AG04449 (cell line): ENCODE data around the gene EMP3.

ENCODE experiments used
- CTCF ChIA-PET: fragments of 350-600 bp; formaldehyde crosslinking; extraction: SDS; loops from one replicate; lab custom pipeline; 2021; ENCODE audit warnings: antibody characterized with exemption; lab: Yijun Ruan, JAX
- POLR2A ChIA-PET: fragments of 400-600, 350-600 bp; formaldehyde crosslinking; extraction: SDS; loops from one replicate; lab custom pipeline; 2020; ENCODE audit warnings: antibody characterized with exemption, inconsistent platforms; lab: Yijun Ruan, JAX
- DNase-seq: peaks from one replicate; pipeline ENCODE4 v3.0.0-alpha.2; 2010; ENCODE audit warnings: low read depth, low spot score
- H3K4me3 ChIP-seq: 2 replicates; pipeline ENCODE4 v1.5.1; 2011; ENCODE audit warnings: low read depth, mild to moderate bottlenecking, control low read depth, low read length
- TF ChIP-seq, protein P1 (sequence below): IDR thresholded peaks from one replicate; pipeline ENCODE4 v1.5.1; 2011; ENCODE audit warnings: mild to moderate bottlenecking, moderate library complexity, low read length, control low read depth, inconsistent platforms; ENCODE audit not compliant: insufficient read depth; ENCODE audit errors: missing control alignments

The EMP3 gene

DNA sequence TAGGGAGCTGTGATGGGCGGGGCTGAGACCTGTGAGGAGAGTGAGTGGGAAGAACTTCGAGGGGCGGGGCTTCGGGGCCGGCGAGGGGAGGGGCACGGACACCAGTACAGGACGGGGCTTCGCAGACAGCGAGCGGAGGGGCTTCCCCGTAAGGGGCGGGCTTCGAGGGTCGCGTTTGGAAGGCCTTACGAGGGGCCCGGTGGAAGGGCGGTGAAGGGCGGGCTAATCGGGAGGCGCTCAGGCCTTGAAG is 4.1 kb upstream of the EMP3 start:
- ChIA-PET POLR2A (interaction anchor here (1.7 kb wide), 1 partner anchor 12 kb away, joined by 15 read pairs; no protein-coding TSS in a partner anchor), CTCF (interaction anchor here (0.6 to 9.6 kb wide), 14 partner anchors 10 to 268 kb away, joined by 3 to 213 read pairs (median 4); partner anchors contain the start of gene KDELR1)
- no peak for DNase-seq
- peak overlapping the region; percentile 67 for H3K4me3 ChIP-seq
- TF ChIP-seq, protein P1, sequence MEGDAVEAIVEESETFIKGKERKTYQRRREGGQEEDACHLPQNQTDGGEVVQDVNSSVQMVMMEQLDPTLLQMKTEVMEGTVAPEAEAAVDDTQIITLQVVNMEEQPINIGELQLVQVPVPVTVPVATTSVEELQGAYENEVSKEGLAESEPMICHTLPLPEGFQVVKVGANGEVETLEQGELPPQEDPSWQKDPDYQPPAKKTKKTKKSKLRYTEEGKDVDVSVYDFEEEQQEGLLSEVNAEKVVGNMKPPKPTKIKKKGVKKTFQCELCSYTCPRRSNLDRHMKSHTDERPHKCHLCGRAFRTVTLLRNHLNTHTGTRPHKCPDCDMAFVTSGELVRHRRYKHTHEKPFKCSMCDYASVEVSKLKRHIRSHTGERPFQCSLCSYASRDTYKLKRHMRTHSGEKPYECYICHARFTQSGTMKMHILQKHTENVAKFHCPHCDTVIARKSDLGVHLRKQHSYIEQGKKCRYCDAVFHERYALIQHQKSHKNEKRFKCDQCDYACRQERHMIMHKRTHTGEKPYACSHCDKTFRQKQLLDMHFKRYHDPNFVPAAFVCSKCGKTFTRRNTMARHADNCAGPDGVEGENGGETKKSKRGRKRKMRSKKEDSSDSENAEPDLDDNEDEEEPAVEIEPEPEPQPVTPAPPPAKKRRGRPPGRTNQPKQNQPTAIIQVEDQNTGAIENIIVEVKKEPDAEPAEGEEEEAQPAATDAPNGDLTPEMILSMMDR: no peak

DNA sequence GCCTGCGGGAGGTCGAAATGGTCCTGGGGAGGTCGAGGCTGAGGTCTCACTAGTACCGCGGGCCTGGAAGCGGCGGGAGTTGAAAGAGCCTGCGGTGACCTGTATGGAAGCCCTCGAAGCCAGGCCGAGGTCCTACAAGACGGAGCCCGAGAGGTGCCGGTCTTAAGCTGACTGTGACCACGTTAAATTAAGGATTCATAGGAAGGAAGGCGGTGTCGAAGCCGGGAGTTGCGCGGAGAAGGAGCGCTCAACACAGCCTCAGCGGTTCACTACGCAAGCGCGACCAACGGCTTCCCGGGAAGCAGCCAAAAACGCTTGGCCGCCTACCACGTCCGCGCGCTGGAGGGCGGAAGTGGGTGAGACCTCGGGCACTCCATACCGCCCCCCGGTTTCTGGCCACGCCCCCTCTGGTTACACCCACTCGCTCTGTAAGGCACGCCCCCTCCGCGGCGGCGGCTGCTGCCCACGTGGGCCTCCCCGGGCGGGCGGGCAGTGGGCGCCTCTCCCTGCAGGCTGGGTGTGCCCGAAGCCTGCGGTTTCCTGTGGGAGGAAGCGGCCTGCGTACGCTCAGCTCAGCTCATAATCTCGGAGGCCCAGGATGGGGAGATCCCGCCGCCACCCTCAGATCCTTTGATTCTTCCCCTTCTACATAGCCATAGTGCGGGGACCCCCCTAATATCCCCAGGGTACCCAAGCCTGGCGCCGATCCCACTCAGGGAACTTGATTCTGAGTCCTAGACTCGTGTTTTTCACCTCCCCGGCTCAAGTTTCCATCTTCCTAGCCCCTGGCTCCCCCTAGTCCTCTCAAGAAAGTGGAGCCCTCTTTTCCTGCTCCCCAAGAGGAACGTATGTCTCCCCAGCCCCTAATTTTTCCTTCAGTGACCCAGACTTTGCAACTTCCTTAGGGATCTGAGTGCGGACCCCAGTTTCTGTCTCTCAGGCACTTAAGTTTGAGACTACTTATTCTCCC is 3.4 kb upstream of the EMP3 start:
- CTCF ChIA-PET: interaction anchor here (0.6 to 9.6 kb wide), 16 partner anchors 11 to 267 kb away, joined by 3 to 213 read pairs (median 4); partner anchors contain the start of gene KDELR1

DNA sequence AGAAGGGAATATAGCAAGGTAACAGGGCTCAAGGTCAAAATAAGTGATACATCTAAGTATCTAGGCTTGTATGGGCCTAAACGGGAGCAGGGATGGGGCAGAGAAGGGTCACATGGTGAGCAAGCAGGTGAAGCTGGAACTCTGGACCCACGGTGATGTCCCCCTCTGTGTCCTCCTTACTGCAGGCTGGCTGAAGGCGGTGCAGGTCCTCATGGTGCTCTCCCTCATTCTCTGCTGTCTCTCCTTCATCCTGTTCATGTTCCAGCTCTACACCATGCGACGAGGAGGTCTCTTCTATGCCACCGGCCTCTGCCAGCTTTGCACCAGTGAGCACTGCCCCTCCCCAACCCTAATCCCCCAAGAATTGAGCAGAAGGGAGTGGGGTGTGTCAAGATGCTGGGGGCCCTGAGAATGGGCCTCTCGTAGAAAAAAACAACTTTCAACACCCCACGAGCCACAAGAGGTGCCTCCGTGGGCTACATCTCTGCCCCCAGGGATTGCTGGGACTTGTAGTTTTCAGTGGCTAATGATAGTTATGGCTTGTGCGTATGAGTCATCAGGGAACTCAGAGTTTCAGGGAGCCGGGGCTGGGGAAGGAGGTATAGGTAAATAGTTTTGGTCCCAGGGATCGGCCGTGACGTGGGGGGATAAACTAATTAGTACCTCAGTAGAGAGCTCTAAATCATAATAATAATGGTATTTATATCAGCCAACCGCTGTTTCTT is 4.0 kb downstream of the EMP3 start:
- DNase-seq: no peak
- TF ChIP-seq, protein P1: no peak
- no peak overlapping the region; the same call in 1 of the 2 replicates for H3K4me3 ChIP-seq
- CTCF ChIA-PET: interaction anchor here (0.6 to 12.0 kb wide), 8 partner anchors 8 to 280 kb away, joined by 3 to 213 read pairs (median 4); partner anchors contain the start of genes EMP3 and KDELR1
- POLR2A ChIA-PET: interaction anchor here (1.6 kb wide), 1 partner anchor 34 kb away, joined by 4 read pairs; the partner anchor contains the start of genes SYNGR4 and TMEM143

More for the DNA sequence above, 3.4 kb upstream of the EMP3 start:
- peak; percentile 86 for DNase-seq
- H3K4me3 ChIP-seq: peak overlapping the region; percentile 67
- TF ChIP-seq, protein P1: no peak
- POLR2A ChIA-PET: interaction anchor here (0.6 to 1.7 kb wide), 3 partner anchors 8 to 297 kb away, joined by 3 to 15 read pairs (median 4); partner anchors contain the start of genes RPL18 and SPHK2

DNA sequence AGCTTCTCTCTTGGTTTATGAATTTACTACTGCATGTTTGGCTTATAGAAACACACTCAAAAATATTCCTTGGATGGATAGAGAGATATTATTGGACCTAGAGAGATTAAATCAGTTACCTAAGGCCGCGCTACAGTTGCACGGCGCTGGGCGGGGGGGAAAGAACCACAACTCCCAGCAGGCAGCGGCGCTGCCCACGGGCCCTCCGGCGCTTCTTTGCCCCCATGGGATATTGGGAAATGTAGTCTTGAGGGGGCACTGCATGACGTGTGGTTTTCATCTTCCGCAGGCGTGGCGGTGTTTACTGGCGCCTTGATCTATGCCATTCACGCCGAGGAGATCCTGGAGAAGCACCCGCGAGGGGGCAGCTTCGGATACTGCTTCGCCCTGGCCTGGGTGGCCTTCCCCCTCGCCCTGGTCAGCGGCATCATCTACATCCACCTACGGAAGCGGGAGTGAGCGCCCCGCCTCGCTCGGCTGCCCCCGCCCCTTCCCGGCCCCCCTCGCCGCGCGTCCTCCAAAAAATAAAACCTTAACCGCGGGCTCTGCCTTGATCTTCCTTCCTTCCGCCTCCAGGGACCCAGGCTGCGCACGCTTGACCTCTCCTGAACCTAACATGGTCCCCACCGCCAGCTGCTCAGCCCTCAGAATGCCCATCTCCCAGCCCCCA is 4.8 kb downstream of the EMP3 start:
- CTCF ChIA-PET: interaction anchor here (0.6 to 12.0 kb wide), 7 partner anchors 9 to 190 kb away, joined by 3 to 213 read pairs (median 4); partner anchors contain the start of genes EMP3 and KDELR1
- TF ChIP-seq, protein P1: no peak
- DNase-seq: no peak
- POLR2A ChIA-PET: no interaction called here
- no peak overlapping the region for H3K4me3 ChIP-seq

DNA sequence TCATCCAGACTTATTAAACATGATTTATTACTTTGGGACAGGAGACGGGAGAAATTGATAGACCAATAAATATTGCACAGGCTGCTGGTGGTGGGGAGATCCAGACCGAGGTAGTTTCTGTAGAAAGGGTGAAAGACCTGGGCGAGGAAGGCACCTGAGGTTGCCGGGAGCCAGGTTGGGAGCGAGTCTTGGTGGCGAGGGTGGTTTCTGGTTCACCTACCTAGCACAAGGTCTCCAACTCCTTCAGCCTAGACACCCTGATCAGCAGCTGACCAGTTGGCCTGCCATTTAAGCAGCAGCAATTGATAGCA is 7.0 kb downstream of the EMP3 start:
- TF ChIP-seq, protein P1: no peak
- no peak overlapping the region; the same call in 1 of the 2 replicates for H3K4me3 ChIP-seq
- DNase-seq: no peak
- CTCF ChIA-PET: interaction anchor here (0.8 to 12.0 kb wide), 8 partner anchors 11 to 252 kb away, joined by 3 to 213 read pairs (median 15); partner anchors contain the start of genes EMP3, KDELR1 and ZNF114
- POLR2A ChIA-PET: interaction anchor here (0.7 to 2.4 kb wide), 5 partner anchors 11 to 287 kb away, joined by 3 to 15 read pairs (median 8); partner anchors contain the start of genes RPL18 and SPHK2
